HG02610 (cell line): ENCODE measurements around the gene FGD4.
A peak's percentile ranks its signal among the peaks of the same experiment; 100 is the strongest.

Experiments
- ATAC-seq: cut with Tn5 transposase; IDR thresholded peaks from one replicate; pipeline ENCODE4 v1.9.1; 2021; ENCODE audit warnings: mild to moderate bottlenecking, moderate library complexity; ENCODE audit not compliant: unreplicated experiment

The FGD4 gene

DNA sequence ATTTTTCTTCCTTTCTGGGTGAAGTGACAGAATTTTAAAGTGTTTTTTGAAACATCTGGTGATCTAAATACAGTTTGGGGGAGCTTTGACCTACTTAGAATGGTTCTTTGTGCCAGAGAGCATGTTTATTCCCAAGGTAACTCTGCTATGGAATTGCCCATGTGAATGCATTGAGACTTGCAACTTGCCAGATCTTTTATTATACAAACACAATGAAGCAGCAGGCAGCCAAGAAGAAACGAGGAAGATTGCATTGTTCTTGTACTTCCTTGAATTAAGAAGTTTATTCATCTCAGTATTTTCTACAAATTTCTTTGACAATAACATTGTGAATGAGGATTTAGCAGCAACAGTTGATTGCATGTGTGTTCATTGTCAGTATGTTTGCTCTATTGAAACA lies 55.5 kb downstream of the FGD4 start:
- ATAC-seq, result no peak

GRCh38 chr12:32455607-32456071 lies 56.3 kb downstream of the FGD4 start:
- ATAC-seq, result peak; percentile 50

DNA sequence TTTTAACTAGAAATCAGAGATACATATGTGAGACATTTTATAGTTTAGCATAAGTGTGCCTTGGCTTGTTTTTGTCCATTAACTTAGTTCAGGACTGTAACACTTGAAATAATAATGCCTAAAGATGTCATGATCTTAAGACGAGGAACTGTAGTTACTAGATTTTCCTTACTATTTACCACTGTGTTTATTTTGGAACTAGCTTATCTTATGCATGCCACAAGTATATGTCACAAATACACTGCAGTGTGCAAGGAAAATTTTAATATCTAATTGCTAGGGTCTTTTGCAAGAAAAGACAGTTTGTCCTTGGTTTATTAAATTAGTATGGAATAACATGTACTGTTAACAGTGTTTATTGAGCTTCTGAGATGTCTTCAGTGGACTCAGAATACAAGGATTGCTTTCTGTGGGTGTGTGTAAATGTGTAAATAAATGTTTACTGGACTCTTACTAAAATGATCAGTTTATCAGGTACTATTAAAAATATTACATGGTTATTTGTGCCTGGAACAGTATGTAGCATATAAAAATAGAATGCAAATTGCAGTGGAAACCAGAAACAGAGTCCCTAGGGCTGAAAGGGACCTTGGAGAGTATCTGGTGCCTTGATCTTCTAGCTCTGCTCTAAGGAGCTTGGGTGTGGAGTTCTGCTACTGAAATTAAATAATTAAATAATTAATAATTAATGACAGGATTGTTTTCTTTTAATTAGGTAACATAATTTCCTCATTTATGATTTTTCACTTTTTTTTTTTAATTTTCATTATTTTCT lies 58.1 kb downstream of the FGD4 start:
- no peak for ATAC-seq

GRCh38 chr12:32460638-32461037 lies 61.3 kb downstream of the FGD4 start:
- ATAC-seq, result no peak

- no peak for ATAC-seq
Measured at GRCh38 chr12:32462908-32463307, 63.5 kb downstream of the FGD4 start.

GRCh38 chr12:32466187-32466586 lies 66.8 kb downstream of the FGD4 start:
- no peak for ATAC-seq

GRCh38 chr12:32466986-32467711 lies 67.8 kb downstream of the FGD4 start:
- no peak for ATAC-seq

GRCh38 chr12:32467959-32468863 lies 68.9 kb downstream of the FGD4 start:
- ATAC-seq, result no peak

DNA sequence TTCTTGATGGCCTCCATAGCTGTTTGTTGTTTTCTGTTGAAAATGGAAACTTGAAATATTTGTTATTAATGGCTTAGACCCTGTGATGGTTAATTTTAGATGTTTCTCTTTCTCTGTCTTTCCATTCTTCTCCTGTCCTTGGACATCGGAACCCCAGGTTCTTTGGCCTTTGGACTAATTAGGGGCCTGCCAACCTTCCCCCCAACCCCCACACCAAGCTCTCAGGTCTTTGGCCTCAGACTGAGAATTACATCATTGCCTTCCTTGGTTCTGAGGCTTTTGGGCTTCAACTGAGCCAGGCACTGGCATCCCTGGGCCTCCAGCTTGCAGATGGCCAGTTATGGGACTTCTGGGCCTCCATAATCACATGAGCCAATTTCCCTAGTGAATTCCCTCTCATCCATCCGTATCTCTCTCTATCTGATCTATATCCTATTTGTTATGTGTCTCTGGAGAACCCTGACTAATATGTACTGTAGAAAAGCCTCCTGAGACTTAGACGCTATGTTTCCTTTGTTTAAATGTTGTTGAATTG lies 71.6 kb downstream of the FGD4 start:
- no peak for ATAC-seq

DNA sequence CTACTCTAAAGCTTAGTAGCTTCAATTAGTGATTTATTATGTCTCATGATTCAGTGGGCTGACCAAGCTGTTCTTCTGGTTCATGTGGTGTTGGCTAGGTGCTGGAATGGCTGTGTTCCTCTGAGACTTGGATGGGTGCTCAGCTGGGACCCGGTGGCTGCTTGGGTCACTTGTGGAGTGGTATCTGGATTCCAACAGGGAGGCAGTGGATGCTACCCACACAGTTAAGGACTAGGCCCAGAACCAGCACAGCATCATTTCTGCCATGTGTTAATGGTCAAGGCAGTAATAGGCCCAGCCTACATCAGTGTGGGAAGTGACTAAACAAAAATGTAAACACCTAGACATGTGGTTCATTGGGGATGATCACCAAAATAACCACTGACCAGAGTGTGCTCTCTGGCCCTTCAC lies 72.2 kb downstream of the FGD4 start:
- ATAC-seq, result no peak

DNA sequence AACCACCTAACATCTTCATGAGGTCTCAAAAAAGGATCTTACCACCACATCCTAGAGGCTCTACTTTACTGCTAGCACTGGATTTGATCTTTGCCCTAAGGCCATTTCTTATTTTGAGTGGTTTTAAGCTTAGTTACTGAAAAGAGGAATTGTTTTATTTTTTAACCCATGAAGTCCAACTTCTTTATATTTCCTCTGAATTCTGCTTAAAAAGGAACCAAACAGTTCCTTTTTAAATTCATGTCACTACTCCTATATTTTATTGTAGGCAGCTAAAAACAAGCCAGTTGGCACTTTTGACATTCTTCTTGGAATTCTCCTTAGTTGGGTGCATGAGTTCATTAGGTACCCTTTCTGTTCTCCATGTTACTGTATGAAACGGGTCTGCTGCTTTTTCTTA lies 76.4 kb downstream of the FGD4 start:
- ATAC-seq, result no peak

DNA sequence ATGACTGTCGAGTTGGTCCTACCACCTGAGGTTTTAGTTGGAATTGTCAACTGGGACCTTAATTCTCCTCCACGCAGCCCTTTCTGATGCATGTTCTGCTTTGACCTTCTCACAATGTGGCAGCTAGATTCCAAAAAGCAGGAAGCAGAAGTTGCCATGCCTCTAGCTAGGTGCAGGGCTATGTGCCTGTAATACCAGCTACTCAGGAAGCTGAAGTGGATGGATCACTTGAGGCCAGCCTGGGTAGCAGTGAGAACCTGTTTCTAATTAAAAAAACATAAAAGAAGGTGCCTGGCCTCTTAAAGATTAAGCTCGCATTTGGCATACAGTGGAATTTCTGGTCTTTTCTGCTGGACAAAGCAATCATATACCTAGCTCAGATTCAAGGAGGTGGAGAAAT lies 77.1 kb downstream of the FGD4 start:
- no peak for ATAC-seq

- no peak for ATAC-seq
Measured at GRCh38 chr12:32477714-32478113, 78.4 kb downstream of the FGD4 start.

DNA sequence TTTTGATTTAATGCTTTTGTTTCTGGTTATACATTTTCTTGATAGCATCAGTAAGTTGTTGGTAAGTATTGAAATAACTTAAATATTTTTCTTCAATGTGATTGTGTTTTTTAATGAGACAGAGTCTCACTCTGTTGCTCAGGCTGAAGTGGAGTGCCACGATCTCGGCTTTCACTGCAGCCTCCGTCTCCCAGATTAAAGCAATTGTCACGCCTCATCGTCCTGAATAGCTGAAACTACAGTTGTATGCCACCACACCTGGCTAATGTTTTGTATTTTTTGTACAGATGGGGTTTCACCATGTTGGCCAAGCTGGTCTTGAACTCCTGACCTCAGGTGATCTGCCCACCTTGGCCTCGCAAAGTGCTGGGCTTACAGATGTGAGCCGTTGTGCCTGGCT lies 78.8 kb downstream of the FGD4 start:
- no peak for ATAC-seq

GRCh38 chr12:32478858-32479725 lies 79.7 kb downstream of the FGD4 start:
- no peak for ATAC-seq

DNA sequence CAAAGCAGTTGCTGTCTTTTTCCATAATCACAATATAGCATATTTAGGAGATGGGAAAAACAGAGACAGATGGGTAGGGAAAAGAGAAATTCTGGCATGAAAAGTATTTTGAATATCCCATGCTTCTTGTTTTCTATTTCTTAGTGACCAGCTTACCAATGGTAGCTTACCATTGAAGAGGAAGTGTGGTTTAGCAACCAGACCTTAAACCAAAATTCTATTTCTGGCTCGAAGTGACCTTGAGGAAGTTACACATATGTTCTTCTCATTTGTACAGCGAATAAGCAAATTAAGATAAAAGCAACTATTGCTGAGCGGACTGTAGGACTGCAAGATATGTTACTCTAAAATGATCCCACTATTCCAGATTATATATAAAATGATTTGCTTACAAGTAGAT lies 82.9 kb downstream of the FGD4 start:
- ATAC-seq, result peak; percentile 45

DNA sequence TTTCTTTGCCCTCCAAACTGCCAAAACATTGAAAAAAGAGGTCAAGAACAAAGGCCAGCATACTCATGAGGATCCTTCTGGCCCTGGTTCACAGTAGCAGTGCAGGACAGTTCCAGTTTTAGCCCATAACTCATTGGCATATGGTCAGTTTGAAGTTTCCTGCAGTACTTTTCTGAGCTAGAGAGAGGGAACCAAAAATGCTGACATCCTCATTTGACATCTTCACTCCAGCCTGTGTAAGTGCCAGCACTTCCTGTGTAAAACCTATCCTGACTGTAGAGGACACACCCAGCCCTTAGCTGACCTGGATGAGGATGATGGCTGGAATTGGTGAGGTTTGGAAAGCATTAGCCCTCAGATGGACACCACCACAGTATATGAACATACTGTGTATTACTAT lies 84.1 kb downstream of the FGD4 start:
- no peak for ATAC-seq

DNA sequence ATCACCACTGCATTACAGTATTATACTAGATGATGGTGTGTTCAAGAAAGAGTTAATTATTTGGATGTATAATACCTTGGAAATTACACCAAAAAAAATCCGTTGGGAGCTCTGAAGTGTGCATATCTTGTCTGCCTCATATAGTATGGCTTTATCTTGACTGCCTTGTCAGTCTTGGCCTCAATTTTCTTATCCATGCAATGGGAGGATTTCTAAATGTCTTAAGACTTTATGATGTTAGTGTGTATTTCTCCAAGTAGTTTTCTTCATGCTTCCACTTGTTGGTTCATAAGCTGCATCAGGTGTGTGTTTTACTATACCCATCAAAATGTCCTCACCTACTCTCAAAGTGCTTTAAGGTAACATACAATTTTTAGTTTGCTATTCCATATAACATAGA lies 84.6 kb downstream of the FGD4 start:
- no peak for ATAC-seq

DNA sequence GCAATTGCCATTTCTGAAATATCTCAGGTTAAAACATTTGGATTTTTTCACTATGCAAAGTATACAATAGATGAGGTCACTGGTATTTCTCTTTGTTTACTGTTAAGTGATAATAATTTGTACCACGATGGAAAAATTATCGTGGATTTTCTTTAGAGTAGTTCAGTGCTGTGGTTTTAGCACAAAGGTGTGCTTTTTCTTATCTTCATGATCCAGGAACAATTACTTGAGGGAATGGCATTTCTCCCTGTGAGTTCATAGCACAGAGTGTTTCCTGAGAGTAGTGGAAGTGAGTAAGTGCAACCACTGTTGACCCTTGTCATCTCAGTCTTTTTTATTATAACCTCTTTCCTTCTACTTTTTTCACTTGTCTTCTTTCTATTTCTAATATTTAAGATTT lies 86.8 kb downstream of the FGD4 start:
- no peak for ATAC-seq

- ATAC-seq, result no peak
Measured at GRCh38 chr12:32488132-32488531, 88.8 kb downstream of the FGD4 start.
